HTR-8/SVneo (cell line): Measurements from ENCODE around the gene CASTOR2.
"Not testable (repeated sequence)": the region's sequence is repeated elsewhere in the genome, so short reads cannot be mapped to it uniquely, and the experiment has no call there.

Source experiments
- DNase-seq: peaks from one replicate; pipeline ENCODE4 v3.0.0; 2011; ENCODE audit warnings: low spot score, mixed read lengths; ENCODE audit not compliant: insufficient read length
- FAIRE-seq: peaks from 2 replicates; lab custom pipeline; 2011; peaks lifted over from hg19 to GRCh38; lab: Jason Lieb, UNC

Gene CASTOR2

DNA sequence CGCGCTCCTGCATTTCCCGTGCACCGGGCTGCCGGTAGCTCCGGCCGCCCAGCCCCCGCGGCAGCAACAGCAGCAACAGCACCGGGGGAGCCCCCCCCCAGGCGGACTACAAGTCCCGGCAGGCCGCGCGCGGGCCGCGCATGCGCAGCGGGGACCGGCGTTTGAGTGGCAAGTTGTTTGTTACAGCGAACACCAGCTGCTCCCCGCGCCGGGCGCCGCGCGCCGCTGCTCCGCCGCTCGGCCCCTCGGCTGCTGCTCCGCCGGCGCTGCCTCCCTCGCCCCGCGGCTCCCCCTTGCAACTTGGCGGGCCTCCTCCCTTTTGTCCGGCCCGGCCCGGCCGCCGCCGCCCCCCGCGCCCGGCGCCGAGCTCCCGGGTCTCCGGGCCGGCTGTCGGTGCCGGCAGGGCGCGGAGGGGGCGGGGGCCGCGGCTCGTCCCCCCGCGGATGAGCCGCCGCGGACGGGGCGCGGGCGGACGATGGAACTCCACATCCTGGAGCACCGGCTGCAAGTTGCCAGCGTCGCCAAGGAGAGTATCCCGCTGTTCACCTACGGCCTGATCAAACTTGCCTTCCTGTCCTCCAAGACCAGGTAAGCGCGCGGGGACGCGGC lies at the start of gene CASTOR2:
CASTOR2 (plus strand) TSS at position 195 of the 609 bp plus-strand sequence; CDS start at position 476, 281 bp downstream.
- not testable (repeated sequence) for FAIRE-seq, DNase-seq

DNA sequence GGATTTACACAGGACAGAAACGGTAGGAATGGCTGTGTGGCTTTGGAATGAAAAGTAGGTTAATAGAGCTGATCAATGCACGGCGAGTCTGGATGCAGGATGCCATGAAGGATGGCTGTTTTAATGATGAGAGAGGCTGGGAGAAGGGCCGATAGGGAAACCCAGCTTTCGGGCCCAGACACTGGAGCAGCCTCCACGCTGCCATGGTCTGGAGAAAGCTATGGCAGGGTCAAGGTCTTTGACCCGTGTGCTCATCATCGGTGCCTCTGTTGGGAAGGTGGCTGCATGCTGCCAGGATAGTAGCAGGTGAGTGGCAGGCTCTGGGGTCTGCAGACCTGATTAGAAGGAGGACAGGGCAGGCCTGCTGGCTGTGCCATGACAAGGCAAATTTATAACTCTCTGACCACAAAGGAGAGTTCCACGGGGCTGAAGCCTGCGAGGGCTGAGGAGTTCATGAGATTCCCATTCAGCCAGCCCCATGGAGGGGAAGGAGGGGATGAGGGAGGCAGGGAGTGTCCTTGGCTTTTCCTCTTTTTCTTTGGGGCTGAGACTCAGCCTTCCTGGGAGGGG lies 42.1 kb upstream of the CASTOR2 start:
- DNase-seq, FAIRE-seq: not testable (repeated sequence)

DNA sequence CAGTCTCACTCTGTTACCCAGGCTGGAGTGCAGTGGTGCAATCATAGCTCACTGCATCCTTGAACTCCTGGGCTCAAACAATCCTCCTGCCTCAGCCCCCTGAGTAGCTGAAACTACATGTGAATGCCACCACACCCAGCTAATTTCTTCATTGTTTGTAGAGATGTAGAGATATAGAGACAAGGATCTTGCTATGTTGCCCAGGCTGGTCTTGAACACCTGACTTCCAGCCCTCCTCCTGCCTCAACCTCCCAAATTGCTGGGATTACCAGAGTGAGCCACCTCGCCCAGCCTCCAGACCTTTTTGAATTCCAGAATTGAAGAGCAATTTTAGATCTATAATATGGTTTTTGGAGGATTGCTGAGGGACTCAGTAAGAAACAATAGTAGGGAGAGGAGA lies 40.9 kb upstream of the CASTOR2 start:
- not testable (repeated sequence) for DNase-seq, FAIRE-seq

DNA sequence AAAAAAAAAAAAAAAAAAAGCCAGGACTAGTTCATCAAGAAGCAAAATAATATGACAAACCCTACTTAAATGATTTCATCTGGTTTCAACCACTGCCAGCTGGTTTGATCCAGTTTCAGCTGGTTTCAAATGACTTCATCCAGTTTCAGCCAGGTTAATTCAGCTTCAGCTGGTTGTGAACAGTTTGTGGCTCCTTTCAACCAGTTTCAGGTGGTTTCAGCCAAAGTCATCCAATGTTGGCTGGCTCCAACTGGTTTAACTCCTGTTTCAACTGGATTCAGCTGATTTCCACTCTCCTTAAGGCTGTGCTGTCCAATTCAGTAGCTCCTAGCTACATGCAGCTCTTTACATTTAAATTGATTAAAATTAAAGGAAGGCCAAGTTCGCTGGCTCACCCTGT lies 37.5 kb upstream of the CASTOR2 start:
- FAIRE-seq, DNase-seq: not testable (repeated sequence)

DNA sequence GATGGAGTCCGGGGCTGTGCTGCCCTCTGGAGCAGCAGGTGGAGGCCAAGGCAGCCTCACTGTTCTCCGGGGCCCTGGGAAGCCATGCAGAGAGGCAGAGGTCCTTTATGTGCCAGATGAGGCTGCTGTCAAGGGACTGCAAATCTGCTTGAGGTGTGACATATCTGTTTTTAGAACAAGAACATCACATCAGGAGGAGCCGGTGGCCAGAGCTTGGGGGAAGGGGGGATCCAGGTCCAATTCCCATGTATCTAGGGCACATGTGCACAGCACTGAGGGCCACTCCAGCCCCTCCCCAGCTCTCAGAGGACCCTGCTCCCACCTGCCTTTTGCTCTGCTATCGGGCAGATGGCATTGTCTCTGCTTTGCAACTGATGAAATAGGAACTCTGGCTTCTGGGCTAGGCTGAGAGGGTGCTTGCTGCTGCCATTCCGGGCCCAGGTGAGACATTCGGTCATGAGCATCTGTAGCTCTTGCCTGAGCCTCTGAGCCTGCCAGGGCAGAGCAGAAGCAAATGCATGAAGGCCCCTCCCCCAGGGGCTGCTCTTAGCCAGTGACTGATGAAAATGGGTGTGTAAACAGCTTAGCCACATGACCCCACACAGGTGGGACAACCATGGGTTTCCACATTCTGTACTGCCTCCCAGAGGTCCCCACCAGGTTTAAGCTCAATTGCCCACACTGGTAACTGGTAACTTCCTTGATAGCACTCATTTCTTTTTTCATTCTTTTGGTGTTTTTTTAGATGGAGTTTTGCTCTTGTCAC lies 32.8 kb upstream of the CASTOR2 start:
- FAIRE-seq, DNase-seq: not testable (repeated sequence)

DNA sequence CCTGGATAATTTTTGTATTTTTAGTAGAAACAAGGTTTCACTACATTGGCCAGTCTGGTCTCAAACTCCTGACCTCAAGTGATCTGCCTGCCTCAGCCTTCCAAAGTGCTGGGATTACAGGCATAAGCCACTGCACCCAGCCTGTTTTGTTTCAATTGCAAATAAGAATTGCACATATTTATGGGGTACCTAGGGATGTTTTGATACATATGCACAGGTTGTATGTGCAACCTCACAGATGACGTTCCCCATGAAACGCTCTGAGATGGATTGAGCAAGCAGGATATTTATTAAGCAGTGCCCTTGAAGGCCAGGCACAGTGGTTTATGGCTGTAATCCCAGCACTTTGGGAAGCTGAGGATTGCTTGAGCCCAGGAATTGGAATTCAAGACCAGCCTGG lies 25.1 kb upstream of the CASTOR2 start:
- FAIRE-seq, DNase-seq: not testable (repeated sequence)

DNA sequence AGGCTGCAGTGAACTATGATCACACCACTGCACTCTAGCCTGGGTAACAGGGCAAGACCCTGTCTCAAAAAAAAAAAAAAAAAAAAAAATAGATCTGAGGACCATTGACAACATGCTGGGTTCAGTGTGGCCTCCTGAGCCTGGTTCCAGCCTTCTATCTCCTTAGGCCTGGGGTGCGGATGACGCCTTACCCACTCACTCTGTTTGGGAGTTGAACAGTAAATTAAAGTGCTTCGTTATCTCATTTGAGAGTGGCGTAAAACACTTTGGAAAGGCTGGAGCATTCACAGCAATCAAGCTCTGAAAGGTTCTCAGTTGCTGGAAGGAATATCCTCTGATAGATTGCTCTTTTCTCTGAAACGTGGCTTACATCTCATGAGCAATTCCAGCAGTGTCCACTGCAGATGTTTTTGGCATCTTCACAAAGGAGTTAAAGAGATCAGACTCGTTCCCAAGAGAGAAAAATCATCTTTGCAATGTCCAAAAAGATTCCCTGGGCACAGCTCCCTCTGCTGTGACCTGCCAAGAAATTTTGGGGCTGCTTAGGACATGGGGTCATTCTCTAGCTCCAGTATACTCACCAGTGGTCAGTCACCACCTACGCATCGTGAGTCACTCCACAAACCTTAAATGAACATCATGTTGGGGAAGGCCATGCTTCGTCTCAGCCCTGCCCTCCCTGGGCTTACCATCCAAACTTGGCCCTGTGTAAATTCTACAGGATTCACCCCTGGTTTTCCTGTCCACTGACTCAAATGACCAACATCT lies 23.0 kb upstream of the CASTOR2 start:
- not testable (repeated sequence) for DNase-seq, FAIRE-seq

DNA sequence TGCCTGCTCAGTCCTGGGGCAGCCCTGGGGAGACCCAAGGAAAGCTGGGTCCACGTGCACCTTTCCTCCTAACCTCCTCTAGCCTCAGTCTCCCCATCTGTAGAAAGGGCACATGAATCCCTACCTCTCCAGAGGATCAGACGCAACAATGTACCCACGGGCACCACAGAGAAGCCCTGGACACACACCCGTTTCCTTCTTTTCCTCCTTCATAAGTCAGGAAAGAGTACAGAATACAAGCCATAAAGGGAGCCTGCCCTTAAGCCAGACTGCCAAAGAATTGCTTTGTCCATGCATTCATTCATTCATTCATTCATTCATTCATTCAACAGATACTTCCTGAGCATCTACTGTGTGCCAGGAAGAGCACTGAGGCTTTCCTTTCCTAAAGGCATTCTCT lies 20.6 kb upstream of the CASTOR2 start:
- DNase-seq, FAIRE-seq: not testable (repeated sequence)

DNA sequence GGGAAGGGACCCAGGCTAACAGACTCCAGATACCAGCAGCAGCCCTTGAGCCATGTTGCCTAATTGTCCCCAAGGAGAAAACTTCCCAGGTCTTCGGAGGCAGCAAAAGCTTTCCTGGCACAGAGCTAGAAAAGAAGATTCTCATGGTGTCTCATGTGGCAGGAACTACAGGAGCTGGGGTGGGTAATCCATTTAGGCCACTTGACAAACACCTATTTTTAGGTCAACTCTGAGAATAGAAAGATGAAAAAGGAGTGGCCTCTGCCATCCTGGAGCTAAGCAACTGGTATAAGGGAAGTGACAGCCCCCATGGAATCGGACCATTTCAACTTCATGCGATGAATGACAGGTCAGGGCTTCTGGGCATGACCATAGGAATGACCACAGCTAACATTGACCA lies 16.8 kb upstream of the CASTOR2 start:
- not testable (repeated sequence) for DNase-seq, FAIRE-seq

DNA sequence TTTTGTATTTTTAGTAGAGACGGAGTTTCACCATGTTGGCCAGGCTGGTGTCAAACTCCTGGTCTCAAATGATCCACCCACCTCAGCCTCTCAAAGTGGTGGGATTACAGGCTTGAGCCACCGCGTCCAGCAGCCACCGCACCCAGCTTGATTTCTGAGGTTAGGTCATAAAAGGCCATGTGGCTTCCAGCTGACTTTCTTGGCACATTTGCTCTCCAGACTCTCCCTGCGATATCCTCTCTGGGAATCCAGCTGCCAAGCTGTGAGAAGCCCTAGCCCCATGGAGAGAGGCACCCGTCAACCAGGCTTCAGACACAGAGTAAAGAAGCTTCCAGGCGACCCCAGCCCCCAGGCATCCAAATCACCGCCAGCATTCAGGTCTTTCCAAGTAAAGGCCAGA lies 10.7 kb upstream of the CASTOR2 start:
- not testable (repeated sequence) for DNase-seq, FAIRE-seq

DNA sequence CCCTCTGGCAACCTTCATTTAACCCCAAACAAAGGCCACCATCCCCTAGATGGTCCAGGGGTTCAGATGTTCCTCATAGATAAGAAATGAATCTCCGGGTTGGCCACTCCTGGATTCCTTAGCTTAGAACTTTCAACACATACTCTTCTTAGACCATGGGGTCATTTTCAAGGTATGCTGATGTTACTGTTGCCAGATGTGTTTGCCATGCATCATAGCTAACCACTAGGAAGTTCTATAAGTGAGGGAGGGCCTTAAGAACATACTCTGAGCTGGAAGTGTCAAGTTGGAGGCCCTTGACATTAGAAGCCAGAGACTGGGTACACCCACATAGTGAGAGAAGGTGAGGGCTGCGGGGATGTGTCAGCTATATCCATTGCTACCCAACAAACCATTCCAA lies 6.2 kb upstream of the CASTOR2 start:
- not testable (repeated sequence) for DNase-seq, FAIRE-seq

DNA sequence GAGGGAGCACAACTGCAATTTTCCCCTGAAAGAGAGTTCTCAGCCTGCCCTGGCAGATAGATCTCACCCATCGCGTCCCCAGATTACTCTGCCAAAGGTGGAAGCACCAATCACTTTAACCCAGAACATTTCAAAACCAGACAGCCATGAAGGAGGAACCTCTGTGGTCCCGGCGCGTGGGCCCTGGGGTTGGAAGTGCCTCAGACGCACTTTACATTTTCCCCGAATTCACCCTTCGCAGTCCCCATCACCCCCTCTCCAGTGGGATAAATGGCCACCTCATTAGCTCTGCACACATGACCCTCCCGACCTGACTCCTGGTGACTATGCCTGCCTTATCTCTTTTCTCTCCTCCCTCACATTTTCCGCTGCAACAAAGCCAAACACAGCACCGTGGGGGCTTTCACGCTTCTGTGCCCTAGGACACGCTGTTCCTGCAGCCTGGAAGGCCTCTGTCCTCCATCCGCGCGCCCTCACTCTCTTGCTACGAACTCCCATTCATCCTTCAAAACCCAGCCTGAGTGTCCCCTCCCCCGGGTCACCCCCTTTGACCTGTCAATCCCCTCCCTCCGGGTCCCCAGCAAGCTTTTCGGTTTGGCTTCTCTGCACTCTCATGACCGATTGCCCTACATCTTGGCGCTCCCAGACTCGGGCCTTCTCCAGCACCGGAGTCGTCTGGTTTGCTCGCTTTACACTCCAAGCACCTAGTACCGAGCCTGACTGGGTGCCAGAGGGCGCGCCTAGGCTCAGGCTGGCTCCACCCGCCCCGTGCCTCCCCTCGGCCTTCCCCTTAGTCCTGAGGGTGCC lies 598 bp upstream of the CASTOR2 start:
- not testable (repeated sequence) for FAIRE-seq, DNase-seq

DNA sequence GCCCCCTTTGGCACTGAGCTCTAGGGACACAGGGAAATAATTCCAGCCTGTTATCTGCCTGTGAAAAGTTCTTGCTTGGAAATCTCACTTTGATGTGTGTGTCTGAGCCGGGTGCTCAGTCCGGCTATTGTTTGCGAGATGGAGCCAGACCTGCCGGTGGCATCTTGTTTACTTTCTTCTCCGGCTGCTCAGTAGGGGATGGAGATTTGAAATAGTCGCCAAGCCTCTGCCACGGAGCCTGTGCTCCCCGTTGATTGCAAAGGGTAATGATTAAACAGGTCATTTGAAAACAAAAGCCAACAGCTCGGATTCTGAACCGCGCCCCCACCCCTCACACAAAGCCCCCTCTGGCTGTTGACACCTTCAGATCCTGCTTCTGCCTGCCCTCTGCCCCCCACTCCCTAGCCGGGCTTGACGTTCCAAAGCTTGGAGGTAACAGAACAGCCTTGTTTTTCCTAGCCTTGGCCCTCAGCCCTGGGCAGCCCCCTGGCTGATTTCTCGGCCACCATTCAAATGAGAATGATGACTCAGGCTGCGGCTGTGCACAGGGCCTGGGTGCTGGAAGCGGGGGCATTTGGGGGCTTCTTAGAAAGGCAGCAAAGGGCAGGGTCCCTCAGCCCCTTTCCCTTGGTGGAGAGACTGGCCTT lies 1.8 kb downstream of the CASTOR2 start:
- DNase-seq, FAIRE-seq: not testable (repeated sequence)

DNA sequence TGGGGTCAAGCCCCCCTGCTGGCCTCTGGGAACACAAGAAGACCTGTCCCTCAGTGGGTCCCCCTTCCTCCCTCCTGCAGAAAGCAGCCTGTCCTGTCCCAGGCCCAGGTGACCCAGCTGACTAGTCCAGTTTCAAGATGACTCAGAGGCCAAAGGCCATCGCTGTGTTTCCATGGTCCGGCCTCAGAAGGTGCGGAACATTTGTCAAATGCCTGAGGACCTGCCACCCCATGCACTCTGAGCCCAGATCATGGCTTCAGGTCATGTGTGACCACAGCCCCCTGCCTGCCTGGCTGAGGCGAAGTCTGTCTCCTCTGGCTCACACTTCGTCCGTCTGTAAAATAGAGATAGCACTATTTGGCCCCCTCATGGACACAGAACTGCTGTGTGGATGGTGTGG lies 2.4 kb downstream of the CASTOR2 start:
- DNase-seq, FAIRE-seq: not testable (repeated sequence)

DNA sequence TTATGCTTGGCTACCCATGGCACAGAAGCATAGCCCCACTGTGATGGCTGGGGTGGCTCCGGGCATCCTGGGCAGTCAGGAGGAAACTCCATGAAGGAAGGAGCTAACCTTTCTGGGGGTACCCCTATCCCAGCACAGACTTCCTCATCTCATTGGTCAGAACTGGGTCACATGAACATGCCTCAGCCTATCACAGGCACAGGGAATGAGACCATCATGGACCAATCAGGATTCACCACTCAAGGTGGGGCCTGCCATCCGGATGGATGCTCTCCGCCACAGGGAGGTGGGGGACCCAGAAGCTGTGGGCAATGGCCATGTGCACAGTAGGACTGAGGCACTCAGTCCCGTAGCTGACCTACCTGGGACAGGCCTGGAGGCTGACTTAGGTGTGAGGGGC lies 6.9 kb downstream of the CASTOR2 start:
- FAIRE-seq, DNase-seq: not testable (repeated sequence)

DNA sequence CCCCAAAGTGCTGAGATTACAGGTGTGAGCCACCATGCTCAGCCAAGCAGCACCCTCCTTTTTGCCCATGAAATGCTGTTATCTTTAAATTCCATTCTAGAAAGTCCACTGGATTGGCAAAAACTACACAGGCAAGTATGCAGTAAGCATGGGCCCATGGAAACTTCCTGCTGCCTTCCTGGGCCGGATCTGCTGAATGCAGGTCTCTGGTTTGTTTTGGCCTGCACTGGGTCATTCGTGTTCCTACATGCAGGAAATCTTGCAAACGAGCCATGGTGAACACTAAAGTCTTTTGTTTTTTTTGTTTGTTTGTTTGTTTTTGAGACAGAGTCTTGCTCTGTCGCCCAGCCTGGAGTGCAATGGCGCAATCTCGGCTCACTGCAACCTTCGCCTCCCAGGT lies 7.9 kb downstream of the CASTOR2 start:
- FAIRE-seq, DNase-seq: not testable (repeated sequence)

DNA sequence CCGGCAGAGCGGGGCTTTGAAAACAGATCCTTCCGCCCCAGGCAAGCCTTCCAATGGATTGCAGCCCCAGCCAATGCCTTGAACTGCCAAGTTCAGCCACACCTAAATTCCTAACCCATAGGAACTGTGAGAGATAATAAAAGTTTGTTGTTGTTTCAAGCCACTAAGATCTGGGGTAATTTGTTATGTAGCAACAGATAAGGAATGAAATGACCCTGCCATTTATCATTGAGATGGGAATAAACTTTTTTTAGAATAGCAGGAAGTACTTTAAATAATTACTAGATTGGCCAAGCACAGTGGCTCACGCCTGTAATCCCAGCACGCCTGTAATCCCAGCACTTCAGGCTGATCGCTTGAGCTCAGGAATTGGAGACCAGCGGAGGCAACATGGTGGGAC lies 11.5 kb downstream of the CASTOR2 start:
- DNase-seq, FAIRE-seq: not testable (repeated sequence)

DNA sequence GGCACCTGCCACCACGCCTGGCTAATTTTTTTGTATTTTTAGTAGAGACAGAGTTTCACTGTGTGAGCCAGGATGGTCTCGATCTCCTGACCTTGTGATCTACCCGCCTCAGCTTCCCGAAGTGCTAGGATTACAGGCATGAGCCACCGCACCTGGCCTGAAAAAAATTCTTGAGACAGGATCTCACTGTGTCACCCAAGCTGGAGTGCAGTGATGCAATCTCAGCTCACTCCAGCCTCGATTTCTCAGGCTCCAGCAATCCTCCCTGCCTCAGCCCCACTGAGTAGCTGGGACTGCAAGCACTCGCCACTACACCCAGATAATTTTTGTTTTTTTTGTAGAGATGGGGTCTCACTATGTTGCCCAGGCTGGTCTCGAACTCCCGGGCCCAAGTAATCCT lies 13.0 kb downstream of the CASTOR2 start:
- DNase-seq, FAIRE-seq: not testable (repeated sequence)

DNA sequence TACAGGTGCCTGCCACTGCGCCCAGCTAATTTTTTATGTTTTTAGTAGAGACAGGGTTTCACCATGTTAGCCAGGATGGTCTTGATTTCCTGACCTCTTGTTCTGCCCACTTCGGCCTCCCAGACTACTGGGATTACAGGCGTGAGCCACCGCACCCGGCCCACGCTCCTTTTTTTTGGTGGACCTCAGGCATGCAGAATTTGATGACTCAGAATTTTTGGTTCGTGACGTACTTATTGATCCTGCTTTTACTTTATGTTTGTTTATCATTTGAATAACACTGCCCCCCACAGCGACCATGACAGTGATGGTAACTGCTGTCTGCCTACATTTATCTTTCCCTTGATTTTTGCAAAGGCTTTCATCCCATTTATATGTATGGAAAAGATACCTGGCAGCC lies 23.9 kb downstream of the CASTOR2 start:
- FAIRE-seq: not testable (repeated sequence)

More for the DNA sequence above, 23.9 kb downstream of the CASTOR2 start:
- not testable (repeated sequence) for DNase-seq
